Upper lobe of left lung (tissue), 4 donors: ENCODE measurements around the gene UTY.

ENCODE experiments used
- POLR2A ChIP-seq, 4 donors: fragments of 450-650 bp; IDR thresholded peaks; one replicate each; pipeline ENCODE4 v1.5.1; 2016 to 2017; ENCODE audit warnings: antibody characterized with exemption in 4 of 4, mild to moderate bottlenecking in 2 of 4
- POLR2AphosphoS5 ChIP-seq, 2 donors: sonication (generic); formaldehyde crosslinking; IDR thresholded peaks; one replicate each; pipeline ENCODE4 v1.5.1; 2017; ENCODE audit warnings: antibody characterized with exemption in 2 of 2
- TF ChIP-seq, protein P1 (sequence below), 6 experiments: fragments of 450-650 bp in 4 of 6; fragments of 200-600 bp in 2 of 6; sonication (generic) in 2 of 6; IDR thresholded peaks; one replicate each; pipeline ENCODE4 v1.5.1; 2016 to 2019; ENCODE audit warnings: antibody characterized with exemption in 6 of 6

DNA sequence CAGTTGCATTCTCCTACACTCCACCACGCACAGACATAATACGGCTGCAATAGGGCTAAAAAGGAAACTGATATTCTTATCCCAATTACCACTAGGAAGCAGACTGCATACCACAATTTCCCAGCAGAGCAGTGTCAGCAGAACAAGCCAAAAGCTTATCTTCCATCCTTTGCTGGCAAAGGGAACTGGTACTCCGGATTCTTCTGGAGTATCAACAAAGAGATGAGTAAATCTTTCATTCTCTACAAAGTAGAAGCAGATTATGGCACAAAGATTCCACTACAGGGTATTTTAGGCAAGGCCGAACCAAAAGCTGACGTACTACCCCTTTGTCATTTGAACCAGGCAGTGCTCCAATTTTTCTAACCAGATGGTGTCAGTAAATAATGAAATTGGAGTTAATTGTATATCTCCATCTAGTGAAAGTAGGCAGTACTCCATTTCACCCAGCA, 56.5 kb downstream of the UTY start:
- TF ChIP-seq POLR2AphosphoS5 (IDR thresholded peaks at IDR 0.05): no peak
- TF ChIP-seq, protein P1, sequence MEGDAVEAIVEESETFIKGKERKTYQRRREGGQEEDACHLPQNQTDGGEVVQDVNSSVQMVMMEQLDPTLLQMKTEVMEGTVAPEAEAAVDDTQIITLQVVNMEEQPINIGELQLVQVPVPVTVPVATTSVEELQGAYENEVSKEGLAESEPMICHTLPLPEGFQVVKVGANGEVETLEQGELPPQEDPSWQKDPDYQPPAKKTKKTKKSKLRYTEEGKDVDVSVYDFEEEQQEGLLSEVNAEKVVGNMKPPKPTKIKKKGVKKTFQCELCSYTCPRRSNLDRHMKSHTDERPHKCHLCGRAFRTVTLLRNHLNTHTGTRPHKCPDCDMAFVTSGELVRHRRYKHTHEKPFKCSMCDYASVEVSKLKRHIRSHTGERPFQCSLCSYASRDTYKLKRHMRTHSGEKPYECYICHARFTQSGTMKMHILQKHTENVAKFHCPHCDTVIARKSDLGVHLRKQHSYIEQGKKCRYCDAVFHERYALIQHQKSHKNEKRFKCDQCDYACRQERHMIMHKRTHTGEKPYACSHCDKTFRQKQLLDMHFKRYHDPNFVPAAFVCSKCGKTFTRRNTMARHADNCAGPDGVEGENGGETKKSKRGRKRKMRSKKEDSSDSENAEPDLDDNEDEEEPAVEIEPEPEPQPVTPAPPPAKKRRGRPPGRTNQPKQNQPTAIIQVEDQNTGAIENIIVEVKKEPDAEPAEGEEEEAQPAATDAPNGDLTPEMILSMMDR (IDR thresholded peaks at IDR 0.05): peak in 1 of 6 experiments; percentile 18
- TF ChIP-seq POLR2A (IDR thresholded peaks at IDR 0.05): no peak
